ENCODE data around the gene GPRC5A.

GPRC5A gene

DNA sequence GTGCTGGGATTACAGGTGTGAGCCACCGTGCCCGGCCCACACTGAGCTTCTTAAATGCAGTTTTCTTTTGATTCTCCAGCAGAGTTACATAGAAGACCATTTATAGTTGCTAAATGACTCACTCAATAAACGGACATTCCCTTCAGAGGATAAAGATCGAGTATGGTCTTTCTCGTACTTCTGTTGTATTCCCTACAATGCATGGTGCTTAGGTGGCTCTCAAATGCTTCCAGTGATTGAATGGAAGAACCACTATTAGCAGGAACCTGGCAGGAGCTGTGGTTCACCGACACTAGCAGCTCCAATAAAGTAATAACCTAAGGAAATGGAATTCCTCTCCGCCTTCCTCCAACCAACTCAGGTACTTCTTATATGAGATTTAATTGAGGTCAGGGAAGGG, 3.9 kb upstream of the GPRC5A start:
- H3K4me3 ChIP-seq (ENCODE audit: low read depth, low read length) = no peak overlapping the region
- TF ChIP-seq, protein P1, sequence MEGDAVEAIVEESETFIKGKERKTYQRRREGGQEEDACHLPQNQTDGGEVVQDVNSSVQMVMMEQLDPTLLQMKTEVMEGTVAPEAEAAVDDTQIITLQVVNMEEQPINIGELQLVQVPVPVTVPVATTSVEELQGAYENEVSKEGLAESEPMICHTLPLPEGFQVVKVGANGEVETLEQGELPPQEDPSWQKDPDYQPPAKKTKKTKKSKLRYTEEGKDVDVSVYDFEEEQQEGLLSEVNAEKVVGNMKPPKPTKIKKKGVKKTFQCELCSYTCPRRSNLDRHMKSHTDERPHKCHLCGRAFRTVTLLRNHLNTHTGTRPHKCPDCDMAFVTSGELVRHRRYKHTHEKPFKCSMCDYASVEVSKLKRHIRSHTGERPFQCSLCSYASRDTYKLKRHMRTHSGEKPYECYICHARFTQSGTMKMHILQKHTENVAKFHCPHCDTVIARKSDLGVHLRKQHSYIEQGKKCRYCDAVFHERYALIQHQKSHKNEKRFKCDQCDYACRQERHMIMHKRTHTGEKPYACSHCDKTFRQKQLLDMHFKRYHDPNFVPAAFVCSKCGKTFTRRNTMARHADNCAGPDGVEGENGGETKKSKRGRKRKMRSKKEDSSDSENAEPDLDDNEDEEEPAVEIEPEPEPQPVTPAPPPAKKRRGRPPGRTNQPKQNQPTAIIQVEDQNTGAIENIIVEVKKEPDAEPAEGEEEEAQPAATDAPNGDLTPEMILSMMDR (IDR thresholded peaks at IDR 0.05; ENCODE audit: borderline replicate concordance, insufficient read depth, low read depth, low read length) = no peak

DNA sequence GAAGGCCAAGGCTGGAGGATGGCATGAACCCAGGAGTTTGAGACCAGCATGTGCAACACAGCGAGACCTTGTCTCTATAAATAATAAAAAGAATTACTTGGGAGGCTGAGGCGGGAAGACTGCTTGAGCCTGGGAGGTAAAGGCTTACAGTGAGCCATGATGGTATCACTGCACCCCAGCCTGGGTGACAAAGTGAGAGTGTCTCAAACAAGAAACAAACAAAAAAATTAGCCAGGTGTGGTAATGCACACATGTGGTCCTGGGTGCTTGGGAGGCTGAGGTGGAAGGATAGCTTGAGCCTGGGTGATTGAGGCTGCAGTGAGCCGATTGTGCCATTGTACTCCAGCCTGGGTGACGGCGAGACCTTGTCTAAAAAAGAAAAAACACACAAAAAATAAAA, 1.7 kb upstream of the GPRC5A start:
- H3K4me3 ChIP-seq (ENCODE audit: low read depth, low read length) = no peak overlapping the region
- TF ChIP-seq, protein P1 (IDR thresholded peaks at IDR 0.05; ENCODE audit: borderline replicate concordance, insufficient read depth, low read depth, low read length) = no peak

DNA sequence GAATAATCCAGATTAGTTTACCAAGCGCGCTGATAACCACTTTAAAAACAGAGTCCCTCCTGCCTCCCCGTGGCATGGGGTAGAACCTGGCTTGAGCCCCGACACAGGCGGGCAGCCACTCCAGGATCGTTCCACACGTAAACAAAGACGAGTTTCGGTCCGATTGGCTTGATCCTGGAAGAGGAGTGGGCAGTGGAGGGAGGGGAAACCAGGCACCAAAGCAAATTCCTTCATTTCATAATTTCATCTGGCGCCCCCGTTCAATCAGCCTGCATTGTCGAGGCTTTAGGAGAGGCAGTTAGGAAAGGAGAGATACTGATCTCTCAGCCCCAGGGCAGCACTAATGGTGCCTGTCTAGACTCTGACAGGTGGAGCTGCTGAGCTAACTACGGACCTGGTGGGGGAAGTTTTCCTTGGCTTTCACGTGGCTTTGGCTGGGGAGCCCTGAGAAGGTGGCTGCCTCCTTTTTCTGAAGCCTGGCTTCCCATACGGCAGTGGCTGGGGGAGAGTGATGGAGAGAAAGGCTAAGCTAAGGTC, 751 bp upstream of the GPRC5A start:
- H3K4me3 ChIP-seq (ENCODE audit: low read depth, low read length) = no peak overlapping the region
- TF ChIP-seq, protein P1 (IDR thresholded peaks at IDR 0.05; ENCODE audit: borderline replicate concordance, insufficient read depth, low read depth, low read length) = no peak

DNA sequence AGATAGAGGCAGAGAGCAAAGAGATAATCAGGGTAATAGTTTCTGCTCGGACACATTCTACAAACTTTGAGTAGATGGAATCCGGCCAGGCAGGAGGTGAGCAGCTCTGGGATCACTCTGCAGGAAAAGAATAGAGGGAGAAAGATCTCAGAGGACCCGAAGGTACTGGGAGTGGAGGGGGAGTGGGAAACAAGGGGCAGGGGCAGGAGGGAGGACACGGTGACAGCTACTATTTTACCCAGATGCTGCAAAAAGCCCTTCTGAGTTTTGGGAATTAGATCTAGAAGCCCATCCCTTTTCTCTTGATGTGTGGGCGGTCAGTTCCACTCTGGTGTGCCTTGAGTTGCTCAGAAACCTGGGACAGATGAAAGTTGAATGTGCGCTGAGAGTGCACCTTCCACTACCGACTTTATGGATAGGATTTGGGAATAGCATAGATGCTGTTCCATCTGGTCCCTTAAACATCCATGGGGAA, 556 bp downstream of the GPRC5A start:
- TF ChIP-seq, protein P1 (IDR thresholded peaks at IDR 0.05; ENCODE audit: borderline replicate concordance, insufficient read depth, low read depth, low read length) = no peak
- H3K4me3 ChIP-seq (ENCODE audit: low read depth, low read length) = no peak overlapping the region

DNA sequence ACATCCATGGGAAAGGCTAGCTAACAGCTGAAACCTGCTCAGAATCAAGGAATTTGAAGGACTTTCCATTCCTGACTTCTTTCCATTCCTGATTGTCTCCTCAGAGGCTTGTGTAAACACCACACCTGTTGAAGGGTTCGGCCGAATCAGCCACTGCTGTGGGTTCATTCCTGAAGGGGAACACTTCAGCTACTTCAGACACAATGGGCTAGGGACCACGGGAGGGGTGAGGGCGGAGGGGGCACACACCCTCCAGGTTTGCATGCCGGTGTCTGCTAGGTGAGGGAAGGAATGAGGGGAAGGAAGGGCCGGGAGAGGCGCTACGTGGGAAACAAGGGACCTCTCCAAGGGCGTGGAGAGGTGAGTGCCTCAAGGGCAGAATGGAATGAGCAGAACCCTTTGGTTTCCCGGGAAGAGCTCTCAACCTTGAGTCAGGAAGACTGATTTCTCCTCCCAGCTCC, 1.3 kb downstream of the GPRC5A start:
- no peak overlapping the region for H3K4me3 ChIP-seq (ENCODE audit: low read depth, low read length)
- TF ChIP-seq, protein P1 (IDR thresholded peaks at IDR 0.05; ENCODE audit: borderline replicate concordance, insufficient read depth, low read depth, low read length) = no peak

DNA sequence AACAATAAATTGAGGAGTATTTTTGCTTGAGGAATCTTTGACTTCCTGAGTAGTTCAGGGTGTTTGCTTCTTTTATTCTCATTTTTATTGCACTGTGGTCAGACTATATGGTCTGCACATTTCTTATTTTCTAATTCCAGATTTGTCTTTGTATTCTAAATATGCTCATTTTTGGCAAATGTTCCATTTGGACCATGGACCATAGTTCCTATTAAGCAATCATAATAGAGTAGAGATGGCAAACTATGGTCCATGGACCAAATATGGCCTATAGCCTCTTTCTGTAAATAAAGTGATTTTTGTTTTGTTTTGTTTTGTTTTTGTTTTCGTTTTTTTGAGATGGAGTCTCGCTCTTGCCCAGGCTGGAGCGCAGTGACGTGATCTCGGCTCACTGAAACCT, 2.1 kb downstream of the GPRC5A start:
- H3K4me3 ChIP-seq (ENCODE audit: low read depth, low read length) = no peak overlapping the region
- TF ChIP-seq, protein P1 (IDR thresholded peaks at IDR 0.05; ENCODE audit: borderline replicate concordance, insufficient read depth, low read depth, low read length) = no peak

DNA sequence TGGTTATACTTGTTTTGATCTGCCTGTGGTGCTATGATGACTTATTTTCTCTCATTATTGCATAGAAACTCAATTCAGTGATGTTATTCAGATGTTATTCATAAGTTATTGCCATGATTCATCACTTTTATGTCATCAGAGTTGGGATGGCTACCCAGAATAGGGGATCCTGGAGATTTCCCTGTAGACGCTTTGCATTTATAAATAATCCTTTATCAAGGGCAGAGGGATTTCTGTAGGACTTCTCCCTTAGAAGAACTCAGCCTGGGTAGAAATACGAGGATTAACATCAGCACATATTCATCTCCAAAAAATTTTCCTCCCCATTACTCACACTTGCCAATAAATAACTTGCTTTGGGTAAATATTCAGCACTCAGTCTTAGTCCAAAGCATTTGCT, 4.9 kb downstream of the GPRC5A start:
- H3K4me3 ChIP-seq (ENCODE audit: low read depth, low read length) = no peak overlapping the region
- TF ChIP-seq, protein P1 (IDR thresholded peaks at IDR 0.05; ENCODE audit: borderline replicate concordance, insufficient read depth, low read depth, low read length) = no peak
